ENCODE results near the gene MANSC1.

DNA sequence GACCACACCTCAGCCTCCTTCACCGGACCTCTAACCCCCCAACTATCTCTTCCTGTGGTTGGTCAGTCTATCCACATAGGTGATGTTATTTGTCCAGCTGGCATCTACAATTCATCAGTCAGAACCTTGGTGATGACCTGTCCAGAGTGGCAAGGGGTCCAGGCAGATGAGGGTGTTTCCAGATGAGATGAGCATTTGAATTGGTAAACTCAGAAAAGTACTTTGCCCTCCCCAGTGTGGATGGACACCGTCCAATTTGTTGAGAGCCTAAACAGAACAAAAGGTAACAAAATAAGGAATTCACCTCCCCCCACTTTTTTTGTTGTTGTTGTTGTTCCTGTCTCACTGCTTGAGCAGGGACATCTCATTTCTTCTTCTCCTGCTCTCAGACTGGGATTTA is 48.9 kb downstream of the MANSC1 start:
- no peak for TF ChIP-seq POLR2AphosphoS5 (IDR thresholded peaks at IDR 0.05; ENCODE audit: low read depth)
- TF ChIP-seq, protein P1, sequence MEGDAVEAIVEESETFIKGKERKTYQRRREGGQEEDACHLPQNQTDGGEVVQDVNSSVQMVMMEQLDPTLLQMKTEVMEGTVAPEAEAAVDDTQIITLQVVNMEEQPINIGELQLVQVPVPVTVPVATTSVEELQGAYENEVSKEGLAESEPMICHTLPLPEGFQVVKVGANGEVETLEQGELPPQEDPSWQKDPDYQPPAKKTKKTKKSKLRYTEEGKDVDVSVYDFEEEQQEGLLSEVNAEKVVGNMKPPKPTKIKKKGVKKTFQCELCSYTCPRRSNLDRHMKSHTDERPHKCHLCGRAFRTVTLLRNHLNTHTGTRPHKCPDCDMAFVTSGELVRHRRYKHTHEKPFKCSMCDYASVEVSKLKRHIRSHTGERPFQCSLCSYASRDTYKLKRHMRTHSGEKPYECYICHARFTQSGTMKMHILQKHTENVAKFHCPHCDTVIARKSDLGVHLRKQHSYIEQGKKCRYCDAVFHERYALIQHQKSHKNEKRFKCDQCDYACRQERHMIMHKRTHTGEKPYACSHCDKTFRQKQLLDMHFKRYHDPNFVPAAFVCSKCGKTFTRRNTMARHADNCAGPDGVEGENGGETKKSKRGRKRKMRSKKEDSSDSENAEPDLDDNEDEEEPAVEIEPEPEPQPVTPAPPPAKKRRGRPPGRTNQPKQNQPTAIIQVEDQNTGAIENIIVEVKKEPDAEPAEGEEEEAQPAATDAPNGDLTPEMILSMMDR (IDR thresholded peaks at IDR 0.05; ENCODE audit: insufficient read depth, low read length) = no peak
